ENCODE results near the gene BCAR1. TPM values are rescaled to one million over a fixed set of nuclear protein-coding genes. Genes with fewer than 3 reads are reported as not detected.

Gene BCAR1
- total and polyA plus RNA-seq, 2 of the 13 experiments (the other 11 are each of a cell fraction or from before 2014, with no cell fraction given): 48.1 to 51.7 TPM

GRCh38 chr16:75246504-75247205 is 4.8 kb downstream of the BCAR1 start (continued):
- TF ChIP-seq KIAA2018 (CRISPR knock-in tag; IDR thresholded peaks at IDR 0.05; ENCODE audit: borderline replicate concordance): no peak
- TF ChIP-seq ZBTB21 (CRISPR knock-in tag; IDR thresholded peaks at IDR 0.05): no peak
- TF ChIP-seq ZNF766 (CRISPR knock-in tag; IDR thresholded peaks at IDR 0.05; ENCODE audit: borderline replicate concordance): no peak
- no peak for TF ChIP-seq ZNF720 (CRISPR knock-in tag; IDR thresholded peaks at IDR 0.05)
- 0 out of 2 replicates have a peak, but pooled peaks have one; percentile 55 for TF ChIP-seq MTA1 (CRISPR knock-in tag; IDR thresholded peaks at IDR 0.05; ENCODE audit: borderline replicate concordance)
- TF ChIP-seq ZNF691 (CRISPR knock-in tag; IDR thresholded peaks at IDR 0.05; ENCODE audit: borderline replicate concordance, low read depth): no peak
- no peak for TF ChIP-seq TBL1XR1 (IDR thresholded peaks at IDR 0.05; ENCODE audit: borderline replicate concordance, low read length, partially characterized antibody)
- TF ChIP-seq CC2D1A (CRISPR knock-in tag; IDR thresholded peaks at IDR 0.05): no peak
- TF ChIP-seq CCDC6 (CRISPR knock-in tag; IDR thresholded peaks at IDR 0.05): no peak
- TF ChIP-seq ZBTB44 (CRISPR knock-in tag; IDR thresholded peaks at IDR 0.05): no peak
- TF ChIP-seq MEIS2 (CRISPR knock-in tag; IDR thresholded peaks at IDR 0.05): 0 out of 2 replicates have a peak, but pooled peaks have one; percentile 24
- TF ChIP-seq ZNF180 (CRISPR knock-in tag; IDR thresholded peaks at IDR 0.05; ENCODE audit: borderline replicate concordance, low read depth): no peak
- no peak for TF ChIP-seq ZNF549 (CRISPR knock-in tag; IDR thresholded peaks at IDR 0.05)
- no peak for TF ChIP-seq ZNF605 (CRISPR knock-in tag; IDR thresholded peaks at IDR 0.05)
- no peak for TF ChIP-seq SATB2 (CRISPR knock-in tag; IDR thresholded peaks at IDR 0.05)
- no peak for TF ChIP-seq MAZ (IDR thresholded peaks at IDR 0.05; ENCODE audit: borderline replicate concordance, low read depth, low read length)
- no peak for TF ChIP-seq MAZ (CRISPR knock-in tag; IDR thresholded peaks at IDR 0.05; ENCODE audit: low read depth)
- no peak for TF ChIP-seq ZBTB1 (CRISPR knock-in tag; IDR thresholded peaks at IDR 0.05; ENCODE audit: borderline replicate concordance)

Data from HepG2 (cell line).